ENCODE results near the gene KAZN.

The KAZN gene

DNA sequence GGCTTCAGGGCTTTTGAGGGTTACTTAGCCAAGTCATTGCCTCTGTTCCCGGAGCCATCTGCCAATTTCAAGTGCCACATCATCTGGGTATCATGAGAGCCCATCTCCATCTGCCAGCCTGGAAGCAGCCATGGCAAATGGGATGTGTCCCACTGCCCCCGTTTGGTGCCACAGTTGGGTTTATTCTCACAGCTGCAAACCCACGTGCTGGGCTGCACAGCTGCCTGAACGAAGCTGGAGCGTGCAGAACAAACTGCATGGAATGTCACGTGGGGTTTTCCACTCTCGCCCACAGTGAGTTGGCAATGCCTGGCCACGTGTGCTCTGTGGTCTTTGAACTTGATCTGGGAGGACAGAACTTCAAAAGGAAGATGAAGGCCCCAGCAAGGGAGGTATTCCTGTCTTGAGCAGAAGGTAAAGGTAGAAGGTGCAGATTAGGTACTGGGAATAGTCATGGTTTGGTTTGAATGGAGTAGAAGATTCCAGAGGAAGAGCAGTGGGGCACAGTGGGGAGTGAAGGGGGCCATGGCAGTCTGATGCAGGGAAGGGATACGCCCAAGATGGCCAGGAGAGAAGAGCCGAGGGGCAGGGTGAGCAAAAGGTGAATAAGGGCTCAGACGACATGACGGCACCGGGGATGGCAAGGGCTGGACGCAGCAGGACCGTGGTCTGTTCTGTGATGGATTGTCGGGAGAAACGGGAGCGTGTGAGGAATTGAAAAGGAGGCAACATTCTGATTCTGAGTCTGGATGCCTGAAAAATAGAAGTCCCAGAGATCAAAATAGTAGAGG lies 222.0 kb downstream of the KAZN start:
- H3K4me3 ChIP-seq (ENCODE audit: low read depth, low read length) = no peak overlapping the region
- TF ChIP-seq, protein P1, sequence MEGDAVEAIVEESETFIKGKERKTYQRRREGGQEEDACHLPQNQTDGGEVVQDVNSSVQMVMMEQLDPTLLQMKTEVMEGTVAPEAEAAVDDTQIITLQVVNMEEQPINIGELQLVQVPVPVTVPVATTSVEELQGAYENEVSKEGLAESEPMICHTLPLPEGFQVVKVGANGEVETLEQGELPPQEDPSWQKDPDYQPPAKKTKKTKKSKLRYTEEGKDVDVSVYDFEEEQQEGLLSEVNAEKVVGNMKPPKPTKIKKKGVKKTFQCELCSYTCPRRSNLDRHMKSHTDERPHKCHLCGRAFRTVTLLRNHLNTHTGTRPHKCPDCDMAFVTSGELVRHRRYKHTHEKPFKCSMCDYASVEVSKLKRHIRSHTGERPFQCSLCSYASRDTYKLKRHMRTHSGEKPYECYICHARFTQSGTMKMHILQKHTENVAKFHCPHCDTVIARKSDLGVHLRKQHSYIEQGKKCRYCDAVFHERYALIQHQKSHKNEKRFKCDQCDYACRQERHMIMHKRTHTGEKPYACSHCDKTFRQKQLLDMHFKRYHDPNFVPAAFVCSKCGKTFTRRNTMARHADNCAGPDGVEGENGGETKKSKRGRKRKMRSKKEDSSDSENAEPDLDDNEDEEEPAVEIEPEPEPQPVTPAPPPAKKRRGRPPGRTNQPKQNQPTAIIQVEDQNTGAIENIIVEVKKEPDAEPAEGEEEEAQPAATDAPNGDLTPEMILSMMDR (IDR thresholded peaks at IDR 0.05; ENCODE audit: borderline replicate concordance, insufficient read depth, low read depth, low read length) = no peak

DNA sequence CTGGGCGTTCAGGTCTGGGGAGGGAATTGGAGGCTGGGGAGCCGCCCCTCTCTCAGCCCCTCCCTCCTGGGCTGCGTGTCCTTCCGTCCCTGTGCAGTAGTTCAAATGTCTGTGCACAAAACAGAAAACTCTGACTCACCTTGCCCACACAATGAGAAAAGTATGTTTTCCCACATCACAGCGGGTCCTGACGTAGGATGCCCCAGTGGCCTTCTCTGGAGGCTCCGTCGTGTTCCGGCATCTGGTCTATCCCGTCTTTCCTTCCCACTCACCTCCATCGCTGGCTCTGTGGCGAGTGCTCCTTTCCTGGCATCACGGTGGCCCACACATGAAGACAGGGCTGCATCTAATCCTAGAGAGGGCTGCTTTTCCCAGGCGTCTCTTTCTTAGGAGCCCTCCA lies 224.0 kb downstream of the KAZN start:
- TF ChIP-seq, protein P1 (IDR thresholded peaks at IDR 0.05; ENCODE audit: borderline replicate concordance, insufficient read depth, low read depth, low read length) = no peak
- no peak overlapping the region for H3K4me3 ChIP-seq (ENCODE audit: low read depth, low read length)

DNA sequence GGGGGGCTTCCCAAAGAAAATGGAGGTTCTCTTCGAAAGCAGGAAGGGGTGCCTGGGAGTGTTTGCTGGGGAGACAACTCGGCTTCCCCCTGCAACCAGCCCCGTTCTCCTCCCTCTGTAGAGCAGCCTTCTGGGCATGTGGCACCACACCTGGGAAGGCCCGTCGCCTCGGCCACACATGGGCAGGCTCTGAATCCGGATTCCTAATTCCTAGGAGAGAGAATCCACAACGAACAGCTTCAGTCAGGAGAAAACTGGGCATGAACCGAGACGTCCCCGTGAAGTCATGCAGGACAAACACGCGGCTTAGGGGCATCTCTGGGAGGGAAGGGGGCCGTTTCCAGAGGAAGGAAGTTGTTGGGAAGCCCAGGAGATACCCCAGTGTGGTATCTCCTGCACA lies 224.5 kb downstream of the KAZN start:
- TF ChIP-seq, protein P1 (IDR thresholded peaks at IDR 0.05; ENCODE audit: borderline replicate concordance, insufficient read depth, low read depth, low read length) = no peak
- no peak overlapping the region for H3K4me3 ChIP-seq (ENCODE audit: low read depth, low read length)

DNA sequence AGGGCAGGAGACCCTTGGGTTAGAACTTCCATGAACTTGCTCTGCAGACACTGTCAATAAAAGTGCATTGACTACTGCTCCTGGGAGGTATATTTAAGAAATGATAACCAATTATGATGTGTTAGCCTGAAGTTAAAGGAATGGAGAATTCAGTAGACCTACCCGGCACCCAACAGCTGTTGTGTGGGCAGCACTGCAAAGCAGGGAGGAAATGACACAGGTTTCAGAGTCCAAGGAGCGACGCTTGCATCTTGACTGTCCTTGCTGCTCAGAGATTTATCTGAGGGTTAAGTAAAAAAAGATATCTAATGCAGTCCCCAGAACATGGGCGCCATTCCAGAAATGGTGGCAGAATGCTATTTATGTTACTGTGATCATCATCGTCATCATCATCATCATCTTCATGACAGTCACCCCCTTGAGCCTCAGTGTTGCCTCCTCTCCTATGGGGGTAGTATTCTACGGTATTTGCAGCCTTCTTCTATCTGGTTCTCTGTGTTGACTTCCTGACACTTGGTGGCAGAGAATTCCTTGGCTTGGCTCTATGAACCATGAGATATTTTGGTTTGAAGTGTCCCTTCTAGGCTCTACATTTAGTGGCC lies 225.9 kb downstream of the KAZN start:
- TF ChIP-seq, protein P1 (IDR thresholded peaks at IDR 0.05; ENCODE audit: borderline replicate concordance, insufficient read depth, low read depth, low read length) = no peak
- H3K4me3 ChIP-seq (ENCODE audit: low read depth, low read length) = no peak overlapping the region

DNA sequence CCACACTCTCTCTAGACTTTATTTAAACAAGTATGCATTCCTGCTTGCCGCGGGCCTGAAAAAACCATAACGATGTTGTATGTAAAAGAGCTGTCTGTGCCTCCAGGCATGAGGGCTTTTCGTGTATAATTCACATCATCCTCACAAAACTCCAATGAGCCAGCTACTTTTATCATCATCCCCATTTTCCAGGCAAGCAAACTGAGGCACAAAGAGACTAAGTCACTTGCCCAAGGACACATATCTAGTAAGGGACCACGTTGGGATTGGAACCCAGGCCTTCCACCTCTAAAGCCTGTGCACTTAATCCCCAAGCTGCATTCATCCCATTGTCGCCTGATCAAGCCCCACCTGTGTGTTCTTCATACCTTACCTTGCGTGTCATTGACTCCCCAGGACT lies 226.9 kb downstream of the KAZN start:
- TF ChIP-seq, protein P1 (IDR thresholded peaks at IDR 0.05; ENCODE audit: borderline replicate concordance, insufficient read depth, low read depth, low read length) = no peak
- H3K4me3 ChIP-seq (ENCODE audit: low read depth, low read length) = no peak overlapping the region

DNA sequence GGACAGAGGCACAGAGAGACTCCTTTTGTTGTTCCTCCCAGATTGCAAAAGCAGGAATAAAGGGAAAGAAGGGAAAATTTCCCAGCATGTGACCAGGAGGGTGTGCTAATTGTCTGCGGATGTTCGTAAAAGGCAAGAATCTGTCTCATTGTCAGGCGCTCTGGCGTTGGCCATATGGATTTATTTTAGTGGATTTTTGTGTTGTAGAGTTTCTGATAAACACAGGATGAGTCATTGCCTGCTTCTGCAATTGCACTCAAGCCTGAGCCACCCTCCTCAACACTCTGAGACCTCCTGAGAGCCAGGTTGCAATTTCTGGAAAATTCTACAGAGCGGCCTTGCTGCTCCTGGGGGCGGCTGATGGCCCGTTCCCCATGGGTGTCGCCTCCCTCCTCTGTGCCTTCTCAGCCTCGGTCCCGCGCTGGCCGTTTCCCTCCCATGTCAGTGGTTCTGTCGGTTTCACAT lies 227.7 kb downstream of the KAZN start:
- TF ChIP-seq, protein P1 (IDR thresholded peaks at IDR 0.05; ENCODE audit: borderline replicate concordance, insufficient read depth, low read depth, low read length) = no peak
- no peak overlapping the region for H3K4me3 ChIP-seq (ENCODE audit: low read depth, low read length)
